GM12878 (cell line): Measurements from ENCODE around the gene CNTRL. TPM values are rescaled to one million over a fixed set of nuclear protein-coding genes. Genes with fewer than 3 reads are reported as not detected.

ENCODE experiments used
- ATAC-seq: fragments of 200-7000 bp; cut with Tn5 transposase; 3 replicates; pipeline ENCODE4 v1.9.1; 2020; ENCODE audit warnings: mild to moderate bottlenecking, moderate library complexity
- BruUV-seq: library from RNA; stranded (reverse); fragments of 400-500 nt; replicated peaks from 2 replicates; lab custom pipeline; 2021; lab: Mats Ljungman, UMichigan
- CTCF ChIA-PET: fragments of 300-600 bp; sonication (Branson Sonifier 250); formaldehyde crosslinking; extraction: SDS; loops from one replicate; lab custom pipeline; 2021; ENCODE audit warnings: inconsistent platforms; lab: Yijun Ruan, JAX
- POLR2A ChIA-PET: fragments of 350-600 bp; formaldehyde crosslinking; extraction: SDS; loops from one replicate; lab custom pipeline; 2021; ENCODE audit warnings: inconsistent platforms; lab: Charles Lee
- RAD21 ChIA-PET: fragments of 300-600 bp; sonication (Branson Sonifier 250); formaldehyde crosslinking; loops from one replicate; lab custom pipeline; 2023; ENCODE audit warnings: antibody characterized with exemption; ENCODE audit not compliant: unreplicated experiment; lab: Charles Lee
- SMC1A ChIA-PET: fragments of 300-600 bp; sonication (Branson Sonifier 250); formaldehyde crosslinking; loops from one replicate; lab custom pipeline; 2023; ENCODE audit not compliant: unreplicated experiment, uncharacterized antibody; lab: Charles Lee
- DNase-seq: peaks from one replicate; pipeline ENCODE4 v3.0.0-alpha.2; 2011; ENCODE audit warnings: low read depth, low spot score
- FAIRE-seq: peaks from 3 replicates; lab custom pipeline; 2011; peaks lifted over from hg19 to GRCh38; lab: Jason Lieb, UNC
- H2AFZ ChIP-seq: 2 replicates; pipeline ENCODE4 v1.6.0; 2011; ENCODE audit warnings: low read depth, low read length, control low read depth; ENCODE audit not compliant: control insufficient read depth
- H3K27ac ChIP-seq: 2 replicates; pipeline ENCODE4 v1.5.1; 2011; ENCODE audit warnings: control low read depth; ENCODE audit not compliant: control insufficient read depth, insufficient read depth
- H3K27me3 ChIP-seq, 2 experiments: replicated peaks in 1 of 2; 2 replicates each; pipeline versions ENCODE4 v1.6.0 to v1.6.1; 2011; ENCODE audit warnings: low read length in 1 of 2; ENCODE audit not compliant: control insufficient read depth in 2 of 2, insufficient read depth in 2 of 2
- H3K36me3 ChIP-seq, 2 experiments: 2 replicates each; pipeline ENCODE4 v1.5.1; 2011; ENCODE audit warnings: low read length in 1 of 2; ENCODE audit not compliant: control insufficient read depth in 2 of 2, insufficient read depth in 2 of 2
- H3K4me1 ChIP-seq: 2 replicates; pipeline ENCODE4 v1.6.1; 2011; ENCODE audit warnings: mild to moderate bottlenecking, low read length, moderate library complexity, mixed read lengths; ENCODE audit not compliant: control insufficient read depth, insufficient read depth
- H3K4me2 ChIP-seq: 2 replicates; pipeline ENCODE4 v1.6.0; 2011; ENCODE audit warnings: control low read depth; ENCODE audit not compliant: control insufficient read depth, insufficient read depth
- H3K4me3 ChIP-seq: fragments of 200-600 bp; sonication (generic); 2 replicates; pipeline ENCODE4 v1.5.1; 2016
- H3K79me2 ChIP-seq: 2 replicates; pipeline ENCODE4 v1.6.0; 2011; ENCODE audit warnings: low read length; ENCODE audit not compliant: control insufficient read depth, insufficient read depth
- H3K9ac ChIP-seq: 2 replicates; pipeline ENCODE4 v1.8.0; 2011; ENCODE audit warnings: low read length, control low read depth, mixed read lengths; ENCODE audit not compliant: control insufficient read depth, insufficient read depth
- H3K9me3 ChIP-seq: replicated peaks from 3 replicates; pipeline ENCODE4 v1.5.1; 2011; ENCODE audit warnings: mild to moderate bottlenecking, low read length; ENCODE audit not compliant: control insufficient read depth, insufficient read depth
- H4K20me1 ChIP-seq: 2 replicates; pipeline ENCODE4 v1.6.0; 2011; ENCODE audit not compliant: control insufficient read depth, insufficient read depth
- NFXL1 ChIP-seq: fragments of 450-650 bp; IDR thresholded peaks from 2 replicates; pipeline ENCODE4 v1.6.1; 2017; ENCODE audit warnings: antibody characterized with exemption, mild to moderate bottlenecking, borderline replicate concordance
- NFYB ChIP-seq: IDR thresholded peaks from 2 replicates; pipeline ENCODE4 v1.6.1; 2011; ENCODE audit warnings: low read depth, mild to moderate bottlenecking, low read length, improper control_type of control experiment, moderate library complexity; ENCODE audit not compliant: insufficient read depth
- PAX8 ChIP-seq: fragments of 450-650 bp; IDR thresholded peaks from 2 replicates; pipeline ENCODE4 v1.6.1; 2017; ENCODE audit warnings: mild to moderate bottlenecking, moderate library complexity
- WGBS: methylation state at CpG from one replicate; pipeline ENCODE4 v1.1.6; 2016; ENCODE audit warnings: low lambda C conversion rate; ENCODE audit not compliant: insufficient replicate concordance, insufficient coverage; ENCODE audit errors: missing lambda C conversion rate; 5-methylcytosine and 5-hydroxymethylcytosine counted together
- in situ Hi-C: fragments of 300-500 bp; cut with MboI; formaldehyde crosslinking; loops from 9 replicates; pipeline ENCODE4 v1.14.3; 2018; ENCODE audit warnings: mixed read lengths
- intact Hi-C: fragments of 100-400 bp; cut with micrococcal nuclease; formaldehyde crosslinking; loops from one replicate; pipeline ENCODE4 v1.14.2; 2022; ENCODE audit not compliant: unreplicated experiment
- polyA plus RNA-seq, 11 experiments: library from polyadenylated mRNA; depleted of rRNA in 4 of 11; unstranded in 6 of 11; stranded (reverse) in 5 of 11; fragments of >200 nt; fragmentation: Nextera tagmentation in 4 of 11; fragmentation: Illumina TruSeq in 1 of 11; extraction: Ambion mirVana in 4 of 11; extraction: Trizol in 1 of 11; gene quantifications; 1 replicate in 1 of 11; 2 replicates in 10 of 11; pipeline versions ENCODE4 v1.2.1 to v1.2.3, GENCODE V29; 2011 to 2016; ENCODE audit warnings: inconsistent platforms in 2 of 11, missing spikeins in 2 of 11, low read depth in 1 of 11
- total RNA-seq, 4 experiments: library from RNA; depleted of rRNA in 3 of 4; stranded (reverse); fragments of >200 nt in 3 of 4; fragmentation: Illumina TruSeq in 1 of 4; extraction: Trizol in 1 of 4; gene quantifications; 2 replicates each; pipeline versions ENCODE4 v1.2.1 to v1.2.3, GENCODE V29; 2013 to 2021
- TF ChIP-seq, protein P1 (sequence below): fragments of 450-650 bp; IDR thresholded peaks from 2 replicates; pipeline ENCODE4 v1.6.1; 2017; ENCODE audit warnings: low read depth, mild to moderate bottlenecking, moderate library complexity
- TF ChIP-seq, protein P2 (sequence below): fragments of 150-350 bp; IDR thresholded peaks from 2 replicates; pipeline ENCODE4 v1.6.1; 2016; ENCODE audit warnings: low read depth, low read length
- TF ChIP-seq, protein P3 (sequence below): fragments of 450-650 bp; IDR thresholded peaks from 2 replicates; pipeline ENCODE4 v1.6.1; 2014; ENCODE audit warnings: mild to moderate bottlenecking

The CNTRL gene
- total and polyA plus RNA-seq, 10 of the 15 experiments (the other 5 are each of a cell fraction or from before 2014, with no cell fraction given) = 20.0 to 65.4 (median 38.8) TPM

DNA sequence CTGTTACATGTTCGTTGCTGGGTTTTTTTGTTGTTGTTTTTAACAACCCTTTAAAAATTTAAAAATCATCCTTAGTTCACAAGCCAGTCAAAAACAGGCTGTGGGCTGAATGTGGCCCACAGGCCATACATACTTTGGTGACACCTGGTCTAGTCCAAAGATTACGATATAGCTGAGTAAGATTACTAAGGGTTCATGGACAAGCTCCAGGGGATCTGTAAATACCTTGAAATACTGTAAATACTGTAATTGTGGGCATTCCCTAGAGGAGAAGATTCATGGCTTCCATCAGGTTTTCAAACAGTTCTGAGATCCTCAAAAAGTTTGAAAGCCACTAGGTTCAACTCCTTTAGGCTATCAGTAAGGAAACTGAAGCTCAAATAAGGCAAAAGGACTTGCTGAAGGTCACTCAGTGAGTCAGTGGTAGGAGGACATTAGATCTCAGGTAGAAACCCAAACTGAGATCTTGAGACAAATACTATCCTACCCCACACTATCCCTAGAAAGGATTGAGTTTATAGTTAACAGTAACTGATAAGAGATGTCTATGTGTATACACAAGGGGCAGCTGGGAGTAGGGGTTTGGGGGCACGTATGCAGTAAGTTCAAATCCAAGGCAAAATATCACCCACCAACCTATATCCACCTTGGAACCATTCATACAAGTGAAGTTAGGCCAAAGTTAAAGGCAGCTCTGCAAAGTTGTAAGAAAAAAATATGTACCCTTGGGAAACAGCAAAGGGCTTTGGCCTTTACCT lies 109.1 kb downstream of the CNTRL start:
- Histone ChIP-seq H3K27ac (0 out of 2 replicates have a peak overlapping the region, but pooled peaks have one; percentile 15), H3K27me3 (no peaks in the 10 kb centered on the region), H2AFZ (no peak overlapping the region), H3K79me2 (peaks cover 58% of the 10 kb centered on the region), H3K4me1 (peaks cover 12% of the 10 kb centered on the region), H3K9me3 (no peaks in the 10 kb centered on the region), H3K4me2 (no peak overlapping the region), H3K9ac (no peak overlapping the region), H4K20me1 (no peaks in the 10 kb centered on the region), H3K4me3 (no peak overlapping the region), H3K36me3 (peaks cover 2 to 25% of the 10 kb centered on the region in 2 experiments)
- intact Hi-C loops (no loop called here), in situ Hi-C loops (no loop called here)
- RAD21 ChIA-PET = interaction anchor here (0.7 to 1.4 kb wide), 4 partner anchors 27 to 95 kb away, joined by 3 to 5 read pairs (median 3); no protein-coding TSS in a partner anchor
- ATAC-seq = peak; percentile 19
- no peak for FAIRE-seq
- 17% methylated on average over 3 of the region's 3 CpGs for WGBS
- DNase-seq = no peak
- no TSS peak for BruUV-seq
- SMC1A ChIA-PET = interaction anchor here (0.9 to 1.5 kb wide), 8 partner anchors 8 to 203 kb away, joined by 3 read pairs; no protein-coding TSS in a partner anchor
- POLR2A ChIA-PET = interaction anchor here (0.6 to 1.5 kb wide), 6 partner anchors 8 to 293 kb away, joined by 3 to 4 read pairs (median 3); no protein-coding TSS in a partner anchor
- CTCF ChIA-PET = interaction anchor here (0.7 to 1.7 kb wide), 10 partner anchors 8 to 300 kb away, joined by 3 to 7 read pairs (median 4); no protein-coding TSS in a partner anchor
- TF ChIP-seq NFYB (no peak), NFXL1 (no peak), PAX8 (no peak)
- TF ChIP-seq, protein P1, sequence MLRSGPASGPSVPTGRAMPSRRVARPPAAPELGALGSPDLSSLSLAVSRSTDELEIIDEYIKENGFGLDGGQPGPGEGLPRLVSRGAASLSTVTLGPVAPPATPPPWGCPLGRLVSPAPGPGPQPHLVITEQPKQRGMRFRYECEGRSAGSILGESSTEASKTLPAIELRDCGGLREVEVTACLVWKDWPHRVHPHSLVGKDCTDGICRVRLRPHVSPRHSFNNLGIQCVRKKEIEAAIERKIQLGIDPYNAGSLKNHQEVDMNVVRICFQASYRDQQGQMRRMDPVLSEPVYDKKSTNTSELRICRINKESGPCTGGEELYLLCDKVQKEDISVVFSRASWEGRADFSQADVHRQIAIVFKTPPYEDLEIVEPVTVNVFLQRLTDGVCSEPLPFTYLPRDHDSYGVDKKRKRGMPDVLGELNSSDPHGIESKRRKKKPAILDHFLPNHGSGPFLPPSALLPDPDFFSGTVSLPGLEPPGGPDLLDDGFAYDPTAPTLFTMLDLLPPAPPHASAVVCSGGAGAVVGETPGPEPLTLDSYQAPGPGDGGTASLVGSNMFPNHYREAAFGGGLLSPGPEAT = no peak
- TF ChIP-seq, protein P2, sequence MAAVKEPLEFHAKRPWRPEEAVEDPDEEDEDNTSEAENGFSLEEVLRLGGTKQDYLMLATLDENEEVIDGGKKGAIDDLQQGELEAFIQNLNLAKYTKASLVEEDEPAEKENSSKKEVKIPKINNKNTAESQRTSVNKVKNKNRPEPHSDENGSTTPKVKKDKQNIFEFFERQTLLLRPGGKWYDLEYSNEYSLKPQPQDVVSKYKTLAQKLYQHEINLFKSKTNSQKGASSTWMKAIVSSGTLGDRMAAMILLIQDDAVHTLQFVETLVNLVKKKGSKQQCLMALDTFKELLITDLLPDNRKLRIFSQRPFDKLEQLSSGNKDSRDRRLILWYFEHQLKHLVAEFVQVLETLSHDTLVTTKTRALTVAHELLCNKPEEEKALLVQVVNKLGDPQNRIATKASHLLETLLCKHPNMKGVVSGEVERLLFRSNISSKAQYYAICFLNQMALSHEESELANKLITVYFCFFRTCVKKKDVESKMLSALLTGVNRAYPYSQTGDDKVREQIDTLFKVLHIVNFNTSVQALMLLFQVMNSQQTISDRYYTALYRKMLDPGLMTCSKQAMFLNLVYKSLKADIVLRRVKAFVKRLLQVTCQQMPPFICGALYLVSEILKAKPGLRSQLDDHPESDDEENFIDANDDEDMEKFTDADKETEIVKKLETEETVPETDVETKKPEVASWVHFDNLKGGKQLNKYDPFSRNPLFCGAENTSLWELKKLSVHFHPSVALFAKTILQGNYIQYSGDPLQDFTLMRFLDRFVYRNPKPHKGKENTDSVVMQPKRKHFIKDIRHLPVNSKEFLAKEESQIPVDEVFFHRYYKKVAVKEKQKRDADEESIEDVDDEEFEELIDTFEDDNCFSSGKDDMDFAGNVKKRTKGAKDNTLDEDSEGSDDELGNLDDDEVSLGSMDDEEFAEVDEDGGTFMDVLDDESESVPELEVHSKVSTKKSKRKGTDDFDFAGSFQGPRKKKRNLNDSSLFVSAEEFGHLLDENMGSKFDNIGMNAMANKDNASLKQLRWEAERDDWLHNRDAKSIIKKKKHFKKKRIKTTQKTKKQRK = no peak
- TF ChIP-seq, protein P3, sequence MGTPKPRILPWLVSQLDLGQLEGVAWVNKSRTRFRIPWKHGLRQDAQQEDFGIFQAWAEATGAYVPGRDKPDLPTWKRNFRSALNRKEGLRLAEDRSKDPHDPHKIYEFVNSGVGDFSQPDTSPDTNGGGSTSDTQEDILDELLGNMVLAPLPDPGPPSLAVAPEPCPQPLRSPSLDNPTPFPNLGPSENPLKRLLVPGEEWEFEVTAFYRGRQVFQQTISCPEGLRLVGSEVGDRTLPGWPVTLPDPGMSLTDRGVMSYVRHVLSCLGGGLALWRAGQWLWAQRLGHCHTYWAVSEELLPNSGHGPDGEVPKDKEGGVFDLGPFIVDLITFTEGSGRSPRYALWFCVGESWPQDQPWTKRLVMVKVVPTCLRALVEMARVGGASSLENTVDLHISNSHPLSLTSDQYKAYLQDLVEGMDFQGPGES = no peak
